NB4 (cell line): ENCODE data around the gene TTLL6.

Experiments used
- POLR2A ChIP-seq: IDR thresholded peaks from 2 replicates; pipeline ENCODE4 v1.6.1; 2011; ENCODE audit warnings: mild to moderate bottlenecking; ENCODE audit not compliant: insufficient read length; ENCODE audit errors: extremely low read depth
- TF ChIP-seq, protein P1 (sequence below): IDR thresholded peaks from one replicate; pipeline ENCODE4 v1.5.1; 2012; ENCODE audit warnings: low read depth, low read length
- TF ChIP-seq, protein P2 (sequence below): IDR thresholded peaks from 2 replicates; pipeline ENCODE4 v1.6.1; 2011; ENCODE audit warnings: low read depth, low read length

DNA sequence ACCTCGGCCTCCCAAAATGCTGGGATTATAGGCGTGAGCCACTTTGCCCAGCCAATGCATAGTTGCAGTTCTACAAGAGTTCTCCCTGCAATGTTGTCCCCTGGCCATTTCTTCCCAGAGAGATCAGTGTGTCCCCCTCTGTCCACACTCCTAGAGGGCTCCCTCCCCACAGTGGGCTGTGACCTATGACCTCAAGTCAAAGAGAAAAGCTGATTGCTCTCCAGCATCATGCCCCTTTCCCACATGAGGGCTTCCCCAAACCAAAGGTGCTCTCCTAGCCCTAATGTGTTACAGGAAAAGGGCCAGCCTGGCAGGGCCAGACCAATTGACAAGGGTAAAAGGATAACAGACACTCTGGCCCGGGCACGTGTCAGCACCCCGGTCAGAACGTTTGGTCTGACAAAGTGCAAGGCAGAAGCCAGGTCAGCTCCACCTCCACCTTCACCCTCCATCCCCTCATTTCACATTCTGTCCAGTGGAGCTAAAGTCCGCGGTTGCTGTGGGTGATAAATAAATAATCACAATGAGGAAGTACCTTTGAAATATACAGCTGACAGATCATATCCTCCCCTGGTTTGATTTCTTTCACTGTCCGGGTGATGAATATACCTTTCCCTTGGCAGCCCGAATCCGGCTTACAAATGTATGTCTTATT, 17.8 kb downstream of the TTLL6 start:
- TF ChIP-seq, protein P1, sequence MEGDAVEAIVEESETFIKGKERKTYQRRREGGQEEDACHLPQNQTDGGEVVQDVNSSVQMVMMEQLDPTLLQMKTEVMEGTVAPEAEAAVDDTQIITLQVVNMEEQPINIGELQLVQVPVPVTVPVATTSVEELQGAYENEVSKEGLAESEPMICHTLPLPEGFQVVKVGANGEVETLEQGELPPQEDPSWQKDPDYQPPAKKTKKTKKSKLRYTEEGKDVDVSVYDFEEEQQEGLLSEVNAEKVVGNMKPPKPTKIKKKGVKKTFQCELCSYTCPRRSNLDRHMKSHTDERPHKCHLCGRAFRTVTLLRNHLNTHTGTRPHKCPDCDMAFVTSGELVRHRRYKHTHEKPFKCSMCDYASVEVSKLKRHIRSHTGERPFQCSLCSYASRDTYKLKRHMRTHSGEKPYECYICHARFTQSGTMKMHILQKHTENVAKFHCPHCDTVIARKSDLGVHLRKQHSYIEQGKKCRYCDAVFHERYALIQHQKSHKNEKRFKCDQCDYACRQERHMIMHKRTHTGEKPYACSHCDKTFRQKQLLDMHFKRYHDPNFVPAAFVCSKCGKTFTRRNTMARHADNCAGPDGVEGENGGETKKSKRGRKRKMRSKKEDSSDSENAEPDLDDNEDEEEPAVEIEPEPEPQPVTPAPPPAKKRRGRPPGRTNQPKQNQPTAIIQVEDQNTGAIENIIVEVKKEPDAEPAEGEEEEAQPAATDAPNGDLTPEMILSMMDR: no peak
- TF ChIP-seq POLR2A: no peak
- TF ChIP-seq, protein P2, sequence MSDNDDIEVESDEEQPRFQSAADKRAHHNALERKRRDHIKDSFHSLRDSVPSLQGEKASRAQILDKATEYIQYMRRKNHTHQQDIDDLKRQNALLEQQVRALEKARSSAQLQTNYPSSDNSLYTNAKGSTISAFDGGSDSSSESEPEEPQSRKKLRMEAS: no peak
